ENCODE data around the gene RTN4IP1. TPM values are rescaled to one million over a fixed set of nuclear protein-coding genes. Genes with fewer than 3 reads are reported as not detected.

RTN4IP1 gene
- total and polyA plus RNA-seq, 2 of the 13 experiments (the other 11 are each of a cell fraction or from before 2014, with no cell fraction given): 5.5 to 17.2 TPM

DNA sequence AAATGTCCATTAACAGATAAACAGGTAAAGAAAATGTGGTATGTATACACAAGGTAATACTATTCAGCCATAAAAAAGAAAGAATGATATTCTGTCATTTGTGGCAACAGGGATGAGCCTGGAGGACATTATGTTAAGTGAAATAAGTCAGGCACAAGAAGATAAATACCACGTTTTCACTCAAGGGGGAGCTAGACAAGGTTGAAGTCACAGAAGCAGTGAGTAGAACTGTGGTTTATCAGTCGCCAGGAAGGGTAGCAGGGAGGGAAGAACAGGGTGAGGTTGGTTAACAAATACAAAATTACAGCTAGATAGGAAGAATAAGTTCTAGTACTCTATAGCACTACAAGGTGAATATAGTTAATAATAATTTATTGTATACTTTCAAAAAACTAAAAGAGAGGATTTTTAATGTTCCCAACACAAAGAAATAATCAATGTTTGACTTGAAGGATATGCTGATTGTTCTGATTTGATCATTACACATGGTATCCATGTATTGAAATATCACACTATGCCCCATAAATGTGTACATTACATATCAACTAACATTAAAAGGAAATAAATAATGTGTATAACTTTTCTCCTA lies 21.1 kb downstream of the RTN4IP1 start:
- 43% methylated on average over 2 of the region's 2 CpGs for WGBS (ENCODE audit: low lambda C conversion rate)
- H3K27me3 ChIP-seq (ENCODE audit: control insufficient read depth in 1 of 2, insufficient read depth in 2 of 2, low read length in 2 of 2): no peaks in the 10 kb centered on the region
- ATAC-seq (peak; percentile 83), FAIRE-seq (peak; percentile 78), DNase-seq (ENCODE audit: low spot score) (peak; percentile 79)
- no peaks in the 10 kb centered on the region for H3K9me3 ChIP-seq (ENCODE audit: low read length)
- no peaks in the 10 kb centered on the region for H3K4me1 ChIP-seq (ENCODE audit: insufficient read depth, low read length)
- H2AFZ ChIP-seq (ENCODE audit: low read length): no peak overlapping the region
- no peak overlapping the region for H3K9ac ChIP-seq (ENCODE audit: insufficient read depth, low read depth, low read length)
- no peaks in the 10 kb centered on the region for H4K20me1 ChIP-seq (ENCODE audit: insufficient read depth, low read length)
- no peaks in the 10 kb centered on the region for H3K79me2 ChIP-seq (ENCODE audit: insufficient read depth, low read length)
- CTCF ChIA-PET (ENCODE audit: low intra/inter-chr PET ratio, low total read pairs): interaction anchor here (1.0 to 3.4 kb wide), 3 partner anchors 367 to 390 kb away, joined by 3 to 33 read pairs (median 3); no protein-coding TSS in a partner anchor
- in situ Hi-C loops (cut with HindIII; ENCODE audit: extremely low pct_ligation_motif_present, low pct_unique_long_range_greater_than_20kb): loop anchor here (10.0 kb wide), 1 partner anchor 367 kb away; the partner anchor contains the start of gene CD24
- no peak overlapping the region for H3K27ac ChIP-seq (ENCODE audit: extremely low read length, insufficient read depth, low read length)
- H3K4me3 ChIP-seq (replicated peaks in 1 of 3; ENCODE audit: insufficient read depth in 1 of 3, low read depth in 2 of 3, low read length in 3 of 3): no peak overlapping the region
- TF ChIP-seq, protein P1, sequence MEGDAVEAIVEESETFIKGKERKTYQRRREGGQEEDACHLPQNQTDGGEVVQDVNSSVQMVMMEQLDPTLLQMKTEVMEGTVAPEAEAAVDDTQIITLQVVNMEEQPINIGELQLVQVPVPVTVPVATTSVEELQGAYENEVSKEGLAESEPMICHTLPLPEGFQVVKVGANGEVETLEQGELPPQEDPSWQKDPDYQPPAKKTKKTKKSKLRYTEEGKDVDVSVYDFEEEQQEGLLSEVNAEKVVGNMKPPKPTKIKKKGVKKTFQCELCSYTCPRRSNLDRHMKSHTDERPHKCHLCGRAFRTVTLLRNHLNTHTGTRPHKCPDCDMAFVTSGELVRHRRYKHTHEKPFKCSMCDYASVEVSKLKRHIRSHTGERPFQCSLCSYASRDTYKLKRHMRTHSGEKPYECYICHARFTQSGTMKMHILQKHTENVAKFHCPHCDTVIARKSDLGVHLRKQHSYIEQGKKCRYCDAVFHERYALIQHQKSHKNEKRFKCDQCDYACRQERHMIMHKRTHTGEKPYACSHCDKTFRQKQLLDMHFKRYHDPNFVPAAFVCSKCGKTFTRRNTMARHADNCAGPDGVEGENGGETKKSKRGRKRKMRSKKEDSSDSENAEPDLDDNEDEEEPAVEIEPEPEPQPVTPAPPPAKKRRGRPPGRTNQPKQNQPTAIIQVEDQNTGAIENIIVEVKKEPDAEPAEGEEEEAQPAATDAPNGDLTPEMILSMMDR (CRISPR knock-in tag; IDR thresholded peaks at IDR 0.05): peak; percentile 76
- TF ChIP-seq RAD21 (CRISPR knock-in tag; IDR thresholded peaks at IDR 0.05): peak; percentile 47; the same call in 1 of the 2 replicates
- TF ChIP-seq ZNF616 (CRISPR knock-in tag; IDR thresholded peaks at IDR 0.05; ENCODE audit: low read depth): no peak
- no peak for TF ChIP-seq ZNF570 (CRISPR knock-in tag; IDR thresholded peaks at IDR 0.05; ENCODE audit: borderline replicate concordance)
- no peak for TF ChIP-seq ZNF30 (CRISPR knock-in tag; IDR thresholded peaks at IDR 0.05)
- no peak for TF ChIP-seq FOXK2 (IDR thresholded peaks at IDR 0.05)
- TF ChIP-seq SOX5 (CRISPR knock-in tag; IDR thresholded peaks at IDR 0.05; ENCODE audit: borderline replicate concordance): 0 out of 2 replicates have a peak, but pooled peaks have one; percentile 30
- TF ChIP-seq, protein P2, sequence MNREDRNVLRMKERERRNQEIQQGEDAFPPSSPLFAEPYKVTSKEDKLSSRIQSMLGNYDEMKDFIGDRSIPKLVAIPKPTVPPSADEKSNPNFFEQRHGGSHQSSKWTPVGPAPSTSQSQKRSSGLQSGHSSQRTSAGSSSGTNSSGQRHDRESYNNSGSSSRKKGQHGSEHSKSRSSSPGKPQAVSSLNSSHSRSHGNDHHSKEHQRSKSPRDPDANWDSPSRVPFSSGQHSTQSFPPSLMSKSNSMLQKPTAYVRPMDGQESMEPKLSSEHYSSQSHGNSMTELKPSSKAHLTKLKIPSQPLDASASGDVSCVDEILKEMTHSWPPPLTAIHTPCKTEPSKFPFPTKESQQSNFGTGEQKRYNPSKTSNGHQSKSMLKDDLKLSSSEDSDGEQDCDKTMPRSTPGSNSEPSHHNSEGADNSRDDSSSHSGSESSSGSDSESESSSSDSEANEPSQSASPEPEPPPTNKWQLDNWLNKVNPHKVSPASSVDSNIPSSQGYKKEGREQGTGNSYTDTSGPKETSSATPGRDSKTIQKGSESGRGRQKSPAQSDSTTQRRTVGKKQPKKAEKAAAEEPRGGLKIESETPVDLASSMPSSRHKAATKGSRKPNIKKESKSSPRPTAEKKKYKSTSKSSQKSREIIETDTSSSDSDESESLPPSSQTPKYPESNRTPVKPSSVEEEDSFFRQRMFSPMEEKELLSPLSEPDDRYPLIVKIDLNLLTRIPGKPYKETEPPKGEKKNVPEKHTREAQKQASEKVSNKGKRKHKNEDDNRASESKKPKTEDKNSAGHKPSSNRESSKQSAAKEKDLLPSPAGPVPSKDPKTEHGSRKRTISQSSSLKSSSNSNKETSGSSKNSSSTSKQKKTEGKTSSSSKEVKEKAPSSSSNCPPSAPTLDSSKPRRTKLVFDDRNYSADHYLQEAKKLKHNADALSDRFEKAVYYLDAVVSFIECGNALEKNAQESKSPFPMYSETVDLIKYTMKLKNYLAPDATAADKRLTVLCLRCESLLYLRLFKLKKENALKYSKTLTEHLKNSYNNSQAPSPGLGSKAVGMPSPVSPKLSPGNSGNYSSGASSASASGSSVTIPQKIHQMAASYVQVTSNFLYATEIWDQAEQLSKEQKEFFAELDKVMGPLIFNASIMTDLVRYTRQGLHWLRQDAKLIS (CRISPR knock-in tag; IDR thresholded peaks at IDR 0.05): no peak
- peak; percentile 82 for TF ChIP-seq SMC3 (IDR thresholded peaks at IDR 0.05; ENCODE audit: low read length)
- TF ChIP-seq ZBTB7B (CRISPR knock-in tag; IDR thresholded peaks at IDR 0.05): no peak
- no peak for TF ChIP-seq ARNTL (CRISPR knock-in tag; IDR thresholded peaks at IDR 0.05)
- peak; percentile 79 for TF ChIP-seq STAG1 (CRISPR knock-in tag; IDR thresholded peaks at IDR 0.05)
- TF ChIP-seq, protein P3, sequence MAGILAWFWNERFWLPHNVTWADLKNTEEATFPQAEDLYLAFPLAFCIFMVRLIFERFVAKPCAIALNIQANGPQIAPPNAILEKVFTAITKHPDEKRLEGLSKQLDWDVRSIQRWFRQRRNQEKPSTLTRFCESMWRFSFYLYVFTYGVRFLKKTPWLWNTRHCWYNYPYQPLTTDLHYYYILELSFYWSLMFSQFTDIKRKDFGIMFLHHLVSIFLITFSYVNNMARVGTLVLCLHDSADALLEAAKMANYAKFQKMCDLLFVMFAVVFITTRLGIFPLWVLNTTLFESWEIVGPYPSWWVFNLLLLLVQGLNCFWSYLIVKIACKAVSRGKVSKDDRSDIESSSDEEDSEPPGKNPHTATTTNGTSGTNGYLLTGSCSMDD (CRISPR knock-in tag; IDR thresholded peaks at IDR 0.05): no peak
- no peak for TF ChIP-seq HOXD1 (CRISPR knock-in tag; IDR thresholded peaks at IDR 0.05)
- TF ChIP-seq HOXA3 (CRISPR knock-in tag; IDR thresholded peaks at IDR 0.05): no peak
- TF ChIP-seq FOXM1 (CRISPR knock-in tag; IDR thresholded peaks at IDR 0.05): no peak
- no peak for TF ChIP-seq ZNF143 (CRISPR knock-in tag; IDR thresholded peaks at IDR 0.05)
- TF ChIP-seq SIN3B (IDR thresholded peaks at IDR 0.05; ENCODE audit: low read length): no peak
- TF ChIP-seq ZBTB38 (CRISPR knock-in tag; IDR thresholded peaks at IDR 0.05): no peak
- no peak for TF ChIP-seq HDAC1 (CRISPR knock-in tag; IDR thresholded peaks at IDR 0.05)
- no peak for TF ChIP-seq NR3C1 (CRISPR knock-in tag; IDR thresholded peaks at IDR 0.05)
- TF ChIP-seq WIZ (CRISPR knock-in tag; IDR thresholded peaks at IDR 0.05): no peak
- BruUV-seq (replicated peaks): no TSS peak
- POLR2A ChIA-PET: no interaction called here
- no peaks in the 10 kb centered on the region; a peak in 1 of 5 replicates for H3K36me3 ChIP-seq (replicated peaks in 1 of 2; ENCODE audit: control insufficient read depth in 1 of 2, insufficient read depth in 2 of 2, low read length in 2 of 2)
- intact Hi-C loops (cut with micrococcal nuclease; ENCODE audit: unreplicated experiment): loop anchor here (1.0 to 5.0 kb wide), 4 partner anchors 44 to 371 kb away; no protein-coding TSS in a partner anchor
- no peak overlapping the region for H3K4me2 ChIP-seq (ENCODE audit: low read depth, low read length)

Measured in HepG2 (cell line).